Measurements from ENCODE around the gene MUC5AC.
"Not testable (repeated sequence)": the region's sequence is repeated elsewhere in the genome, so short reads cannot be mapped to it uniquely, and the experiment has no call there.

MUC5AC gene

DNA sequence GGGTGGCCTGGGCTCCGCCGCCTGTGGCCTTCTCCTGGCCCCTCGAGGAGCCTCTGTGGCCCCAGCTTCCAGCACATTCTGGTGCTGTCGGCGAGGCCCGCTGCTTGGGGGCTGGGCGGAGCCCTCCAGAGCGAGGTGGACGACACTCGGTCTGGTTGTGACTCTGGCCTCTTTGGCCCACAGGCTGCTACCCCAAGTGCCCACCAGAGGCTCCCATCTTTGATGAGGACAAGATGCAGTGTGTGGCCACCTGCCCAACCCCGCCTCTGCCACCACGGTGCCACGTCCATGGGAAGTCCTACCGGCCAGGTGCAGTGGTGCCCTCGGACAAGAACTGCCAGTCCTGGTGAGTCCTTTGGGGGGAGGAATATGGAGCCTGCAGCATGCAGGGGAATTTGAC lies 22.4 kb downstream of the MUC5AC start:
- TF ChIP-seq POLR2A (IDR thresholded peaks at IDR 0.05; ENCODE audit: low read depth, low read length) = no peak
- FAIRE-seq (no peak), DNase-seq (ENCODE audit: insufficient read length, low spot score) (no peak)

GRCh38 chr11:1180947-1181391 lies 23.2 kb downstream of the MUC5AC start:
- DNase-seq (ENCODE audit: insufficient read length, low spot score) = no peak
- TF ChIP-seq POLR2A (IDR thresholded peaks at IDR 0.05; ENCODE audit: low read depth, low read length) = no peak
- no peak for FAIRE-seq

DNA sequence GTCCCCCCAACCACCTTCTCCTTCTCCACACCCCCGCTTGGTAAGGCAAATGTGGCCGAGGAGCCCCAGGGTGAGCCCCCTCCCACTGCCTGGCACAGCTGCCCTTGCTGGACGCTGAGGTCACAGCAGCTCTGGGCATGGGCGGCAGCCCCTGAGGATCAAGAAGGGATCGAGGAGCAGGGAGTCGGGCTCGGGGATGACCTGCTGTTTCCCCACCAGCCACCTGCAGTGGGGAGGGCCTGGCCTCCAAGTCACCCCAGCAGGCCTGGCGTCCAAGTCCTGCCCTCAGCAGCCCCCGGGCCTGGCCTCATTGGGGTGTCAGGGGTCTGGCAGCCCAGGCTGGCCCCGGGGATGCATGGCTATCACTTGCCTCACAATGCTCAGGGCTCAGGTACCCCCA lies 23.7 kb downstream of the MUC5AC start:
- no peak for DNase-seq (ENCODE audit: insufficient read length, low spot score)
- TF ChIP-seq POLR2A (IDR thresholded peaks at IDR 0.05; ENCODE audit: low read depth, low read length) = no peak
- FAIRE-seq = no peak

DNA sequence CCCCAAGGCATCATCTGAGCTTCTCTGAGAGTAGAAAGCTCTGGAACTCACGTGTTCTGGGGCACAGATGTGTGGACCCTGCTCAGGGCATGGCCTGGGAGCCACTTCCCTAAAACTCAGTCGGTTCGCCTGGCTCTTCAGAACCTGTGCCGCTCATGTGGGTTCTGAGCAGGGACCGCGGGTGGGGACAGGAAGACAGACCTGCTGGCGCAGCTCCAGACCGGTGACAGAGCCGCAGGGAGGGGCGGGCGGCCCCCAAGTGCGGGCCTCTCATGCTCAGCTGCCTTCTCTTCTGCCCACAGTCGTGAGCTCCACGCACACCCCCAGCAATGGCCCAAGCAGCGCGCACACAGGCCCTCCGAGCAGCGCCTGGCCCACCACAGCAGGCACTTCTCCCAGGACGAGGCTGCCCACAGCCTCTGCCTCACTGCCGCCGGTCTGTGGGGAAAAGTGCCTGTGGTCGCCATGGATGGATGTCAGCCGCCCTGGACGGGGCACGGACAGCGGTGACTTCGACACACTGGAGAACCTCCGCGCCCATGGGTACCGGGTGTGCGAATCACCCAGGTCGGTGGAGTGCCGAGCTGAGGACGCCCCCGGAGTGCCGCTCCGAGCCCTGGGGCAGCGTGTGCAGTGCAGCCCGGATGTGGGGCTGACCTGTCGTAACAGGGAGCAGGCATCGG lies 24.2 kb downstream of the MUC5AC start:
- FAIRE-seq = no peak
- no peak for TF ChIP-seq POLR2A (IDR thresholded peaks at IDR 0.05; ENCODE audit: low read depth, low read length)
- no peak for DNase-seq (ENCODE audit: insufficient read length, low spot score)

GRCh38 chr11:1184139-1184538 lies 26.4 kb downstream of the MUC5AC start:
- not testable (repeated sequence) for DNase-seq (ENCODE audit: insufficient read length, low spot score); FAIRE-seq

DNA sequence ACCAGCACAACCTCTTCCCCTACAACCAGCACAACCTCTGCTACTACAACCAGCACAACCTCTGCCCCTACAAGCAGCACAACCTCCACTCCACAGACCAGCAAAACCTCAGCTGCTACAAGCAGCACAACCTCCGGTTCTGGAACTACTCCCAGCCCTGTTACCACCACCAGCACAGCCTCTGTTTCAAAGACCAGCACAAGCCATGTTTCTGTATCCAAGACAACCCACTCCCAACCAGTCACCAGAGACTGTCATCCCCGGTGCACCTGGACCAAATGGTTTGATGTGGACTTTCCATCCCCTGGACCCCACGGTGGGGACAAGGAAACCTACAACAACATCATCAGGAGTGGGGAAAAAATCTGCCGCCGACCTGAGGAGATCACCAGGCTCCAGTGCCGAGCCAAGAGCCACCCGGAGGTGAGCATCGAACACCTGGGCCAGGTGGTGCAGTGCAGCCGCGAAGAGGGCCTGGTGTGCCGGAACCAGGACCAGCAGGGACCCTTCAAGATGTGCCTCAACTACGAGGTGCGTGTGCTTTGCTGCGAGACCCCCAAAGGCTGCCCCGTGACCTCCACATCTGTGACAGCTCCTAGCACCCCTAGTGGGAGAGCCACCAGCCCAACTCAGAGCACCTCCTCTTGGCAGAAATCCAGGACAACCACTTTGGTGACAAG lies 30.8 kb downstream of the MUC5AC start:
- FAIRE-seq; DNase-seq (ENCODE audit: insufficient read length, low spot score): not testable (repeated sequence)

GRCh38 chr11:1189816-1190215 lies 32.1 kb downstream of the MUC5AC start:
- FAIRE-seq; DNase-seq (ENCODE audit: insufficient read length, low spot score): not testable (repeated sequence)

DNA sequence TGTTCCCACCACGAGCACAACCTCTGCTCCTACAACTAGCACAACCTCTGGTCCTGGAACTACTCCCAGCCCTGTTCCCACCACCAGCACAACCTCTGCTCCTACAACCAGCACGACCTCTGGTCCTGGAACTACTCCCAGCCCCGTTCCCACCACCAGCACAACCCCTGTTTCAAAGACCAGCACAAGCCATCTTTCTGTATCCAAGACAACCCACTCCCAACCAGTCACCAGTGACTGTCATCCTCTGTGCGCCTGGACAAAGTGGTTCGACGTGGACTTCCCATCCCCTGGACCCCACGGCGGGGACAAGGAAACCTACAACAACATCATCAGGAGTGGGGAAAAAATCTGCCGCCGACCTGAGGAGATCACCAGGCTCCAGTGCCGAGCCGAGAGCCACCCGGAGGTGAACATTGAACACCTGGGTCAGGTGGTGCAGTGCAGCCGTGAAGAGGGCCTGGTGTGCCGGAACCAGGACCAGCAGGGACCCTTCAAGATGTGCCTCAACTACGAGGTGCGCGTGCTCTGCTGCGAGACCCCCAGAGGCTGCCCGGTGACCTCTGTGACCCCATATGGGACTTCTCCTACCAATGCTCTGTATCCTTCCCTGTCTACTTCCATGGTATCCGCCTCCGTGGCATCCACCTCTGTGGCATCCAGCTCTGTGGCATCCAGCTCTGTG lies 34.2 kb downstream of the MUC5AC start:
- FAIRE-seq; DNase-seq (ENCODE audit: insufficient read length, low spot score): not testable (repeated sequence)

GRCh38 chr11:1192741-1193325 lies 35.1 kb downstream of the MUC5AC start:
- no peak for FAIRE-seq
- no peak for DNase-seq (ENCODE audit: insufficient read length, low spot score)
- TF ChIP-seq POLR2A (IDR thresholded peaks at IDR 0.05; ENCODE audit: low read depth, low read length) = no peak

- FAIRE-seq = no peak
- TF ChIP-seq POLR2A (IDR thresholded peaks at IDR 0.05; ENCODE audit: low read depth, low read length) = no peak
- DNase-seq (ENCODE audit: insufficient read length, low spot score) = no peak
Observed at GRCh38 chr11:1193326-1194230, 35.8 kb downstream of the MUC5AC start.

GRCh38 chr11:1194231-1194976 lies 36.7 kb downstream of the MUC5AC start:
- no peak for TF ChIP-seq POLR2A (IDR thresholded peaks at IDR 0.05; ENCODE audit: low read depth, low read length)
- FAIRE-seq (no peak), DNase-seq (ENCODE audit: insufficient read length, low spot score) (no peak)

DNA sequence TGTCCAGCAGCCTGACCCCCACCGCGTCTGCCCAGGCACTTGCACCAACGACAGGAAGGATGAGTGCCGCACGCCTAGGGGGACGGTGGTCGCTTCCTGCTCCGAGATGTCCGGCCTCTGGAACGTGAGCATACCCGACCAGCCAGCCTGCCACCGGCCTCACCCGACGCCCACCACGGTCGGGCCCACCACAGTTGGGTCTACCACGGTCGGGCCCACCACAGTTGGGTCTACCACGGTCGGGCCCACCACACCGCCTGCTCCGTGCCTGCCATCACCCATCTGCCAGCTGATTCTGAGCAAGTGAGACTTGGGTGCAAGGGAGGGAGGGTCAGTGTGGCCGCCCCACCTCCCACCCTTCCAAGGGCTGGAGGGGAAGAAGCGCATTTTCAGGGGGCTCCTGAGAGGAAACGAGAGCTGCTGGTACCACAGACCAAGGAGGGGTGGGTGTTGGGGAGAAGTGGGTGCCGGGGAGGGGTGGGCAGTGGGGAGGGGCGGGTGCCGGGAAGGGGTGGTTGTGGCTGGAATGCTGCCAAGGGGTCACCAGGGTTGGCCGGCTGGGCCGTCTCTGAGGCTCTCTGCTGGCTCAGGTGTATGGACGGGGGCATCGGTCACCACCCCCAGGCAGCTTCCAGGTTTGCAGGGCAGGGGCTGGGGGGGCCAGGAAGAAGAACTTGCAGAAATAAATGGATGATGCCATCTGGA lies 37.4 kb downstream of the MUC5AC start:
- DNase-seq (ENCODE audit: insufficient read length, low spot score) (no peak), FAIRE-seq (no peak)
- TF ChIP-seq POLR2A (IDR thresholded peaks at IDR 0.05; ENCODE audit: low read depth, low read length) = no peak

Measured in H54 (cell line).